ENCODE measurements around the gene PLSCR2.
"Not testable (repeated sequence)": the region's sequence is repeated elsewhere in the genome, so short reads cannot be mapped to it uniquely, and the experiment has no call there.

The PLSCR2 gene

DNA sequence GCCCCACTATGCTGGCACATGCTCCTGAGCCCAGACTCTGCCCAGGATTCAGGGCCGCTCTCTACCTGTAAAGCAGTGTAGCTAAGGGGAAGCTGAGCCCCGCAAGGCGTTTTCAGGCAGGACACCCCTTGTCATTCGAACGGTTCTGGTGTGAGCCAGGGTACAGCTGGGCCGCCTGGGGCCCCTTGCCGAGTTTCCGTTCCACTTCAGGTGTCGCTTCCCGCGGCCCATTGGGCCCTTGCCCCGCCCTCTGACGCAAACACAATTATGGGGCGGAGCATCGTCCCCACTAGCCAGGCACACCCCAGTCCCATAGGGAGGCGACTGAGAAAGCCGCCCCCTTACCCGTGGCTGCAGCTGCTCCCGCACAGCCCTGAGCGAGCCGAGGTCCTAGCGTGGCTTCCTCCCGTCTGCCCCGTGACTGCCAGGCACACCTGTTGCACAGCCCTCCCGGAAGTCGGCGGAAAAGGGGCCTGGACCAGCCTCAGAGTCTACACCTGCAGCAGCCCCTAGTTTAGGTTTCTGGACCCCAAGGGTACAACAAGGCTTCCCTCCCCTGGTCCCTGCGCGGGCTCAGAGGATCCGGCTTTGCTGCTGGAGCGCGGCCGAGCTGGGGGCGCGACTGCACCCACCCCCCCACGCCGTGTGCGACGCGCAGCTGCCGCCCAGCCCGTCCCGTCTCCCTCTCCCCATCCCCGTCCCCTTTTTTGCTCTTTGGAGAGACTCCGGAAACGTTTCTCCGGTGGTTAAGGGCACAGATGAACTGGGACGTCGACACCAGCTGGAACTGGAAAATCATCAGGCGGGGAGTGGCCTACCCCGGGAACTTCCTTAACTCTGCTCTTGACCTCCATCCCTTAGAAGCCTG is at the start of gene PLSCR2:
TSS of gene PLSCR2 (minus strand) at position 412 of the 868 bp plus-strand sequence. CDS start 9,657 bp downstream, outside the sequence.
- DNase-seq = no peak

- DNase-seq = no peak
These were observed 48.5 kb upstream of the PLSCR2 start for GRCh38 chr3:146517684-146518435.

GRCh38 chr3:146513386-146514051 is 44.2 kb upstream of the PLSCR2 start:
- DNase-seq = no peak

DNA sequence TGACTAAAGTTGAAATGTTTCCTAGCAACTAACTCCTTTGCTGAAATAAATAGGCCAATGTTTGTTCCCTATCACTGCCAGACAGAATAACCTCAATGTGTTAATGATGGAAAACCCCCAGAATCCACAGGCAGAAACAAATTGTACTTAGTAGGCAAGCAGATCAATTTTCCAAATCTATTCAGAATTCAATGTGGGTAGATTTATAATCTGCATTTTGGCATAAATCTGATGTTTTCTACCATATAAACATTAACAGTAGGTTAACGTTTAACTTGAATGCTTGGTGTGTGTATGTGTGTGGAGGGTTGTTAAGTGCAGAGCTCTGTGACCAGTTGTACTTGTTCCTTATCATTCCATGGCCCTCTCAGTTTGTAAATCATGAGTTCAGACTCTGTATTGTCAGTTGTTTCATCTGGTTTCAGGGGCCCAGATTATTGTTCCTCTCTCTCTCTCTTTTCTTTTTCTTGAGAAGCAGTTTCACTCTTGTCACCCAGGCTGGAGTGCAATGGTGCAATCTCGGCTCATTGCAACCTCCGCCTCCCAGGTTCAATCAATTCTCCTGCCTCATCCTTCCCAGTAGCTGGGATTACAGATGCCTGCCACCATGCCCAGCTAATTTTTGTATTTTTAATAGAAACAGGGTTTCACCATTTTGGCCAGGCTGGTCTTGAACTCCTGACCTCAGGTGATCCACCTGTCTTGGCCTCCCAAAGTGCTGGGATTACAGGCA is 42.2 kb upstream of the PLSCR2 start:
- DNase-seq = no peak

DNA sequence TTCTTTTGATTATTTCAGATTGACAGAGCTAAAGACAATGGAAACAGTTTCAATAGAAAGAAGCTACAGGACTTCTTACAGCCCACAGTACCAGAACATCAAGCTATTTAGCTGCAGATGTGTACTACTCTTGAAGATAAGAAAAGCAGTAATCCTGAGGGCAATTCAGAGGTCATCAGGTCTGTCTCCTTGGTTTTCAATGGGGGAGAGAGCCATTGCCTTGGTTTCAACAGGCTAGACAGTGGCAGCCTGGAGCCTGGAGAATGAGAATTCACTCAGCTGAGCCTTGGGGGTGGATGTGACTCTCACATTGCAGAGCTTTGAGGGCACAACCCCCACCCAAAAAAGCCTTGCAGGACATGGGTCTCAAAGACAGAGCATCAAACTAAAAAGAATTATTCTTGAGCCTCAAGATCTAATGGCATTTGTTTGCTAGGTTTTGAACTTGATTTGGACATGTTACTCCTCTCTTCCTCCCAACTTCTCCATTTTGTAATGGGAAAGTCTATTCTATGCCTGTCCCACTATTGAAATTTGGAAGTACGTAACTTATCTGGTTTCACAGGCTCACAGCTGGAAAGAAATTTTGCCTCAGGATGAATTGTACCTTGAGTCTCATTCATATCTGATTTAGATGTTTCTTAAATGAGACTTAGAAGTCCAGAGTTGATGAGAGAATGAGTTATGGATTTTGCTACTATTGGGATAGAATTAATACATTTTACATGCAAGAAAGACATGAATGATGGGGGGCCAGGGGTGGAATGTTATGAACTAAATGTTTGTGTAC is 38.2 kb upstream of the PLSCR2 start:
- no peak for DNase-seq

GRCh38 chr3:146505516-146505915 is 36.2 kb upstream of the PLSCR2 start:
- no peak for DNase-seq

- no peak for DNase-seq
These were observed 35.3 kb upstream of the PLSCR2 start for GRCh38 chr3:146504498-146505197.

GRCh38 chr3:146503461-146504202 is 34.3 kb upstream of the PLSCR2 start:
- DNase-seq = no peak

- DNase-seq = no peak
These were observed 33.6 kb upstream of the PLSCR2 start for GRCh38 chr3:146502887-146503460.

DNA sequence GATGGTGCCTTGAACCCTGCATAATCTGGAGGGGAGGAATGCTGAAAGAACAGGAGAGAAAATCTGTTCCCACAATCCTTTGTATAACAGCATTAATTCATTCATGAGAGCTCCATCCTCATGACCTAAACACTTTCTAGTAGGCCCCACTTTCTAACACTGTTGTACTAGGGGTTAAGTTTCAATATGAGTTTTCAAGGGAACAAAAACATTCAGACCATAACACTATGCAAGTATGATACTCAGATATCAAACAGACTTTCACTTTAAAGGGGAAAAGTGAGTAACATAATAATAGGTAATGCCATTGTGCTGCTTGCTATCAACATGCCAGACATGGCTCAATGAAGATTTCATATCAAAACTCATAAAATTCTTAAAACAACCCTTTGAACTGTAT is 32.4 kb upstream of the PLSCR2 start:
- no peak for DNase-seq

GRCh38 chr3:146499701-146500100 is 30.3 kb upstream of the PLSCR2 start:
- no peak for DNase-seq

DNA sequence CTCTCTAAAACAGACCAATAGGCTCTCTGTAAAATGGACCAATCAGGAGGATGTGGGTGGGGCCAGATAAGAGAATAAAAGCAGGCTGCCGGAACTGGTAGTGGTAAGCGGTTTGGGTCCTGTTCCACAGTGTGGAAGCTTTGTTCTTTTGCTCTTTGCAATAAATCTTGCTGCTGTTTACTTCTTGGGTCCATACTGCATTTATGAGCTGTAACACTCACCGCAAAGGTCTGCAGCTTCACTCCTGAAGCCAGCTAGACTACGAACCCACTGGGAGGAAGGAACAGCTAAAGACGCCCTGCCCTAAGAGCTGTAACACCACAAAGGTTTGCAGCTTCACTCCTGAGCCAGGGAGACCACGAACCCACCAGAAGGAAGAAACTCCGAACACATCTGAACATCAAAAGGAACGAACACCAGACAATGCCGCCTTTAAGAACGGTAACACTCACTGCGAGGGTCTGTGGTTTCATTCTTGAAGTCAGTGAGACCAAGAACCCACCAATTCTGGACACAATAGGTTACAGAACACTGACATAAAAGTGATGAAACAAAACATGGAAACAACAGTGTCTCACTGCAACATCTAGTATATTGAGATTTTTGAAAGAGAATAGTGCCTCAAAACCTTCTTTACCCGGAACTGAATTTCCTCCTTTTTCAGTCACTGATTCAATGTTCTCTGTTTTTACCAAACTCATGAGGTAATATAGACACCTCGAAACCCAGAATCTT is 28.8 kb upstream of the PLSCR2 start:
- no peak for DNase-seq

GRCh38 chr3:146497145-146497843 is 27.9 kb upstream of the PLSCR2 start:
- DNase-seq = not testable (repeated sequence)

GRCh38 chr3:146496726-146497125 is 27.4 kb upstream of the PLSCR2 start:
- DNase-seq = no peak

- DNase-seq = no peak
These were observed 26.9 kb upstream of the PLSCR2 start for GRCh38 chr3:146496251-146496650.

GRCh38 chr3:146493761-146494160 is 24.4 kb upstream of the PLSCR2 start:
- no peak for DNase-seq

GRCh38 chr3:146493221-146493620 is 23.9 kb upstream of the PLSCR2 start:
- DNase-seq = no peak

DNA sequence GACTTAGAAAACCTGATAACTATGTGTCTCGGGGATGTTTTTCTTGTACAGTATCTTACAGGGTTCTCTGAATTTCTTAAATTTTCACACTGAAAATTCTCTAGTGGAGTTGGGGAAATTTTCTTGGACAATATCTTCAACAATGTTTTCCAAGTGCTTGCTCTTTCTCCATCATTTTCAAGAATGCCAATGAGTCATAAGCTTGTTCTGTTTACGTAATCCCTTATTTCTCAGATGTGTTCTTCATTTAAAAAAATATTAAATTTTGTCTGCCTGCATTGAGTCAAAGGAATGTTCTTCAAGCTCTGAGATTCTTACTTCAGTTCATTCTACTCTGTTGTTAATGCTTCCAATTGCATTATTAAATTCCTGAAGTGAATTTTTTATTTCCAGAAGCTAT is 21.9 kb upstream of the PLSCR2 start:
- no peak for DNase-seq

- no peak for DNase-seq
These were observed 15.9 kb upstream of the PLSCR2 start for GRCh38 chr3:146485297-146485696.

All from cerebellar nuclear complex (tissue), 1 donor.